SJCRH30 (cell line): ENCODE data around the gene ALDH3A2. TPM values are rescaled to one million over a fixed set of nuclear protein-coding genes. Genes with fewer than 3 reads are reported as not detected.

ENCODE experiments used
- DNase-seq, 2 experiments: peaks; one replicate each; pipeline ENCODE4 v3.0.0-alpha.2; 2015 to 2020
- H3K27ac ChIP-seq: fragments of 250-450 bp; sonication (Bioruptor Pico); 2 replicates; pipeline ENCODE4 v1.5.1; 2020; ENCODE audit warnings: mild to moderate bottlenecking, moderate library complexity
- H3K27me3 ChIP-seq: fragments of 250-450 bp; sonication (Bioruptor Pico); 2 replicates; pipeline ENCODE4 v1.5.1; 2020; ENCODE audit warnings: mild to moderate bottlenecking, moderate library complexity
- H3K36me3 ChIP-seq: fragments of 250-450 bp; sonication (Bioruptor Pico); 2 replicates; pipeline ENCODE4 v1.5.1; 2020; ENCODE audit warnings: mild to moderate bottlenecking, moderate library complexity
- H3K4me1 ChIP-seq: fragments of 250-450 bp; sonication (Bioruptor Pico); 2 replicates; pipeline ENCODE4 v1.5.1; 2020; ENCODE audit warnings: mild to moderate bottlenecking, moderate library complexity
- H3K4me3 ChIP-seq: fragments of 250-450 bp; sonication (Bioruptor Pico); 2 replicates; pipeline ENCODE4 v1.5.1; 2020; ENCODE audit warnings: mild to moderate bottlenecking, moderate library complexity
- H3K9me3 ChIP-seq: fragments of 250-450 bp; sonication (Bioruptor Pico); replicated peaks from 2 replicates; pipeline ENCODE4 v1.5.1; 2020; ENCODE audit warnings: mild to moderate bottlenecking, moderate library complexity
- total RNA-seq: library from RNA; depleted of rRNA; stranded (reverse); fragments of >200 nt; shearing (Covaris generic); gene quantifications from 2 replicates; pipeline ENCODE4 v1.2.3, GENCODE V29; 2014

ALDH3A2 gene
- total RNA-seq, 1 experiment from 2014 or later, result 135 TPM

DNA sequence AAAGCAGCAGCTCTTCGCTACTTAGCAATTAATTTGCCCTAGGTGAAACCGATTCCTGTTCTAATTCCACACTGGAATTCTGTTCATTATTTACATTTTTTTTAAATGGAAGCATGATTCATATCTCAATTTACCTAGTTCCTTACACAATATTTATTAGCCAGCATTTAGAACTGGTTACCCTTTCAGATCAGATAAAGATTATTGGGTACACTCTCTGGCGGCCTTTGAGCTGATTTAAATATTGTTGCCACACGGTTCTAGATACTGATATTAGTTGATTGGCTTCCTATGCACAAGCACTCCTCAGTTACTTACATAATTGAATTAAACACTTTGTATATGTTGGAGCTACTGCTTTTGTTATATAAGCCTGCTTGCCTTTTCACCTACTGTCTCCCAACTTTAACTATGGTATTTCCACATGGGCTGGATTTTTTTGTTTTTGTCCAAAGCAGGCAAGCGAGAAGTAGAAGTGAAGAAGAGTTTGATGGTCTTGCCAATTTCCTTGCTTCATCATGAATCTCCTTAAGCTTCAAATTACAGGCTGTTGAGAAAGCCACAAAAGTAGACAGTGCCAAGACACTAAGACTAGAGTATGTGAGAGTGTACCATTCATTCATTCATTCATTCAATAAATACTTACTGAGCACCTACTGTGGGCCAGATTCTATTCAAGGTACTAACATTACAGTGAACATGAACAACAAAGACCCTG, 3.9 kb upstream of the ALDH3A2 start:
- Histone ChIP-seq H3K9me3 (no peaks in the 10 kb centered on the region), H3K4me3 (no peak overlapping the region), H3K27ac (no peak overlapping the region), H3K36me3 (no peaks in the 10 kb centered on the region), H3K4me1 (peaks cover 14% of the 10 kb centered on the region), H3K27me3 (no peaks in the 10 kb centered on the region)
- no peak for DNase-seq

DNA sequence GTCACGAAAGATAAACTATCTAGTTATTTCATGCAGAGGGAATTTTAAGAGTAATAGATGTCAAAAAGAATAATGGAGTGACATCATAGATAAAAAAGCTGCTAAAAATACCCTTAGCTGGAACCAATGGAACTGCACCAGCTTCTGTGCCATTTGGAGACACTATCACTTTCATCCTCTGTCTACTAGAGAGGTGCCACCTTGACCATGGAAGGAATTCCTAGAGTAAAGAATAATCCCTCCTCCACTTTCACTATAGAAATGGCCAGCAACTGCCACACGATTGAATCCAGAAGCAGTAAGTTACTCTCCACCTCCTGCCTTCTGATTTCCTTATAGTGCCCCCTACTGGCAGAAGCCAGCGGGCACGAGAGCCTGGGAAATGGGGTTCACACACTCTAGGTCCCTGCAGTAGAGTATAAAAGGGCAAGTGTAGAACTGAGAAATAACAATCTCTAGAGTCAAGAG, 2.8 kb upstream of the ALDH3A2 start:
- Histone ChIP-seq H3K27ac (no peak overlapping the region), H3K27me3 (no peaks in the 10 kb centered on the region), H3K36me3 (no peaks in the 10 kb centered on the region), H3K9me3 (no peaks in the 10 kb centered on the region), H3K4me1 (peaks cover 16% of the 10 kb centered on the region), H3K4me3 (no peak overlapping the region)
- peak; percentile 53 to 80 for DNase-seq

DNA sequence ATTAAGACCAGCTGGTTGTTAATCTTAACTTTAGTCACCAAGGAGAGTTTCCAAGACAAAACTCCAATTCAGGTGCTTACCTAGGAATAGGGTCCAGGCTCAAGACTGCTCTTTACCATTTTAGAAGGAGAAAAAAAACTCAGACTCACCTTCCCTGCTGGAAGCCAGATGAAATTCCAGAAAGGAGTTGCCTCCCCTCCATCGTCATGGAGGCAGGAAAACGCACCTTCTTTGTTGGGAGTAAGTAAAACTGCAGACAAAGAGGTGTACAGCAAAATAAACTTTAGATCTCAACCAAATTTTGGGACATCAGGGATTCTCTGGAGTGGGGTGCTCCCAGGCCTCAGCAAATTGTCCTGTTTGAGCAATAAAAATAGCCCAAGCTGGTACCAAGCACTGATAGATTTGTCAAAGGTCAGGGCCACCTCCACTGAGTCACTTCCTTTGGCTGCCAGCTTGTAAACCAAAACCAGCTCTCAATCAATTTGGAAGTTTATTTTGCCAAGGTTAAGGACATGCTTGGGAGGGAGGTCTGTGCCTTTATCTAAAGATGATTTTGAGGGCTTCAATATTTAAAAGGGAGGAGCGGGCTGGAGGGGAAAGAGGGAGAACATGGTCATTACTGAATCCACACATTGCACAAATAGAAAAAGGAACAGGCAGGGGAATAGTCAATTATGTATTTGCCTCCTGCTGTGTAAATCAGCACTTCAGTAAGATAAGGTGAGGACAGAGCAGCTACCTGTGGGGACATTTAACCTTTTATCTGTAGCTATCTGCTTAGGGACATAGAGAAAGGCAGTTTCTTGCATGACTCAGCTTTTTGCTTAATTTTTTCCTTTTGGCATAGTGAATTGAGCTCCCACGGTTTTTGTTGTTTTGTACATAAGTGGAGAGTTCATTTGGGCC, 1.5 kb upstream of the ALDH3A2 start:
- H3K9me3 ChIP-seq, result no peaks in the 10 kb centered on the region
- peak in 1 of 2 experiments; percentile 34 for DNase-seq
- H3K36me3 ChIP-seq, result peaks cover 4% of the 10 kb centered on the region; the same call in 1 of the 2 replicates
- peak overlapping the region; percentile 71 for H3K4me3 ChIP-seq
- no peaks in the 10 kb centered on the region for H3K27me3 ChIP-seq
- peak overlapping the region; percentile 93 for H3K27ac ChIP-seq
- H3K4me1 ChIP-seq, result peaks cover 16% of the 10 kb centered on the region

DNA sequence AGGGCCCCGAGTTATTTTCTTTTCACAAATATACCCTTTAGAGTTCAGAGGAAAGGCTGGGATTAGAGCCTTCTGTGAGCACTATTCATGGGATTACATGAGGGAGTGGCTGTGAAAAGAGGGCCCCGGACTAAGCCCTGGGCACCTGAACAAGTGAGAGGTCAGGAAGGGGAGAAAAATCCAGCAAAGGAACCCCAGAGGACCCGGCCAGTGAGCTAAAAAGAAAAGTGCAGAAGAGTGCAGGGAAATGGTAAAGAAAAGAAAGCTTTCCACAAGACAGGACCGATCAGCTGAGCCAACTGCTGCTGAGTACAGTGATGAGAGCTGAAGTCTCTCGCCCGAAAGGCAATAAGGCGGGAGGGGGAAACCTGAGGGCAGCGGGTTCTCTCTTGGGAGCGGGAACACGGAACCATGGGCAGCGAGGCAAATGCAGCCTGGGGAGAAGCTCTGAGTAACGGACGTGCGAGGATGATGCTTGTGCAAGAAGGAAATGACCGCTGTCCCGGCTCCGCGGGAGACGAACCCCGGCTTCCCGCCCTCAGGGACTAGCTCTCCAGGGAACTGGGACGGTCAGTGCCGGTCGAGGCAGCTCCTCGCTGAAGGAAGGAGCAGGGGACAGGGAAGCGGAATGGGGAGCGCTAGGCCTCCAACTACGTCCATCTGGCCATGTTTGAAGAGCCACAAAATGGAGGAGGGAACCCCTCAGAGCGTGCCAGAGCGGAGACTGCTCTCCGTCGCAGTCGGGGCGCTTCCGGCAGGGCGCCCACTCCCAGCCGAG, 665 bp upstream of the ALDH3A2 start:
- Histone ChIP-seq H3K4me3 (peak overlapping the region; percentile 71), H3K9me3 (no peaks in the 10 kb centered on the region), H3K4me1 (peaks cover 16% of the 10 kb centered on the region), H3K27me3 (no peaks in the 10 kb centered on the region), H3K27ac (peak overlapping the region; percentile 93), H3K36me3 (peaks cover 12% of the 10 kb centered on the region)
- peak; percentile 95 to 97 for DNase-seq

DNA sequence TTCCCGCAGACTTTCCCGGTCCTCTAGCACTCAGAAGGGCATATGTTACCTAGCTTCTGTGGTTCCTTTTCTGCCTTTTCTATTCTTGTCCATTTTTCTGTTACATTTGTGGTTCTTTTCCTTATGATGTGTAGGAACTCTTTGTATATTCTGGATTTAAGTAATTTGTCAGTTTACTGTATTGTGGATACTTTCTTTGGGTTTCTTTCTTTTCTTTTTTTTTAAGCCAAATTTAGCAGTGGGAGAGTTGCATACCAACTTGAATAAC, 657 bp downstream of the ALDH3A2 start:
- H3K27ac ChIP-seq, result peak overlapping the region; percentile 93; the same call in 1 of the 2 replicates
- peak overlapping the region; percentile 71 for H3K4me3 ChIP-seq
- peaks cover 16% of the 10 kb centered on the region for H3K4me1 ChIP-seq
- peaks cover 23% of the 10 kb centered on the region for H3K36me3 ChIP-seq
- H3K9me3 ChIP-seq, result peaks cover 6% of the 10 kb centered on the region; the same call in 1 of the 2 replicates
- no peak for DNase-seq
- no peaks in the 10 kb centered on the region for H3K27me3 ChIP-seq

DNA sequence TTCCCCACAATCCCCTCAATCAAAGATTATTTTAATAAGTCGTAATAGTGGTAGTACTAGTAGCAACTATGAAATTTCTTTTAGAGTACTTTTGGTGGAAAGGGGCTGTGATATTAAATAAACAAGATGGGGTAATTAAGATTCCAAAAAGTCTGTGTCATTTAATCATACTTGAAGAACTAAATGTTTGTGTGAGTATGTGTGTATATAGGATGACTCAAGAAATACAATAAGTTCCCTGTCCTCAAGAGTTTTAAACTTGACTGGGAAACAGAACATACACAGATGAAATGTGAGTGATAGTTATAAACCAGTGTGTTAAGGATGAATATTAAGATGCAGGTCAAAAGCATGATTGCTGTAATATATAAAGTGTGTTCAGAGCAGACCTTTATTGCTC, 2.3 kb downstream of the ALDH3A2 start:
- Histone ChIP-seq H3K27ac (no peak overlapping the region), H3K4me1 (peaks cover 16% of the 10 kb centered on the region), H3K4me3 (no peak overlapping the region), H3K36me3 (peaks cover 39% of the 10 kb centered on the region), H3K9me3 (peaks cover 16% of the 10 kb centered on the region; the same call in 1 of the 2 replicates), H3K27me3 (no peaks in the 10 kb centered on the region)
- no peak for DNase-seq

DNA sequence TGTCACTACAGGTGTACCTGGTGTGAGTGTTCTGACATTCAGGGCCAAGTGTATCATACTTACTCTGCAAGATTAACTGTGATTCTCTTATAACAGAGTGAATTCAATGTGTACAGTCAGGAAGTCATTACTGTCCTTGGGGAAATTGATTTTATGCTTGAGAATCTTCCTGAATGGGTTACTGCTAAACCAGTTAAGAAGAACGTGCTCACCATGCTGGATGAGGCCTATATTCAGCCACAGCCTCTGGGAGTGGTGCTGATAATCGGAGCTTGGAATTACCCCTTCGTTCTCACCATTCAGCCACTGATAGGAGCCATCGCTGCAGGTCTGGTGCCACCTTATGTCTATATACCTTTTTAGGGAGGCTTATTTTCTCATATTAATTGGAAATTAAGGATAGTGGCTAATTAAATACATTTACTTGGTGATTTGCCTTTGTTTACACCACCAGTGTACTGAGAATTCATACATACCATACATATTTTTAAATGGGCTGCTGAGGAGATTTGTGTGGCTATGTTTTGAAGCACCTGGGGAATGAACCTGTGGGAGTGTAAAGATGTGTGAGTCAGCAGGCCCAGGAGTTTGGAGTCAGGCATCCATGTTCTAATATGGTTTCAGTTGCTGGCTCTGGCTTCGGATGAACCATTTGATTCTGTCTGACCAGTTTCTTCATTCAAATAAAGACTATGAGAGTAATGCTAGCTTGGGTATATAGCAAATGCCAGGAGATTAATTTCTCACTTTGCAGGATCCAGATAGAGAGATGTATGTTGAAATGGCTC, 3.1 kb downstream of the ALDH3A2 start:
- no peaks in the 10 kb centered on the region for H3K27me3 ChIP-seq
- DNase-seq, result no peak
- H3K27ac ChIP-seq, result no peak overlapping the region
- peaks cover 15% of the 10 kb centered on the region for H3K4me1 ChIP-seq
- peaks cover 16% of the 10 kb centered on the region; the same call in 1 of the 2 replicates for H3K9me3 ChIP-seq
- peaks cover 47% of the 10 kb centered on the region for H3K36me3 ChIP-seq
- no peak overlapping the region for H3K4me3 ChIP-seq

DNA sequence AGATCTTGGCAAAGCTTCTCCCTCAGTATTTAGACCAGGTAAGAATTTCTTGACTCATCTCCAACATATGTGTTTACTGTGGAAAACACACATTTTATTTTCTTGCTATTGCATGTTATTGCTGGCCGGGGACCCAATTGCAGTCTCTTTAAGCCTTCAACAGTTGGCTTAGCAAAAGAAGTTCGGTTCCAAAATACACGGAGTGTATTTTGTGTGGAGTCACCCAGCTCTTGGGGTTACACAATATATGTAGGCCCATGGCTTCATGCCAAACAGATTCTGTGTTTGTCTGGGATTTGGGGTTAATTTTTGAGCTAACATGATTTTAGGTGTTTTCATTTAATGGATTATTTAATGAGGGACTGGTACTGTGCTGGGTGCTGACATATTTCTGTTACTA, 4.0 kb downstream of the ALDH3A2 start:
- DNase-seq, result no peak
- Histone ChIP-seq H3K4me3 (no peak overlapping the region), H3K9me3 (peaks cover 17% of the 10 kb centered on the region; the same call in 1 of the 2 replicates), H3K27me3 (no peaks in the 10 kb centered on the region), H3K27ac (no peak overlapping the region), H3K36me3 (peaks cover 54% of the 10 kb centered on the region), H3K4me1 (peaks cover 5% of the 10 kb centered on the region)

DNA sequence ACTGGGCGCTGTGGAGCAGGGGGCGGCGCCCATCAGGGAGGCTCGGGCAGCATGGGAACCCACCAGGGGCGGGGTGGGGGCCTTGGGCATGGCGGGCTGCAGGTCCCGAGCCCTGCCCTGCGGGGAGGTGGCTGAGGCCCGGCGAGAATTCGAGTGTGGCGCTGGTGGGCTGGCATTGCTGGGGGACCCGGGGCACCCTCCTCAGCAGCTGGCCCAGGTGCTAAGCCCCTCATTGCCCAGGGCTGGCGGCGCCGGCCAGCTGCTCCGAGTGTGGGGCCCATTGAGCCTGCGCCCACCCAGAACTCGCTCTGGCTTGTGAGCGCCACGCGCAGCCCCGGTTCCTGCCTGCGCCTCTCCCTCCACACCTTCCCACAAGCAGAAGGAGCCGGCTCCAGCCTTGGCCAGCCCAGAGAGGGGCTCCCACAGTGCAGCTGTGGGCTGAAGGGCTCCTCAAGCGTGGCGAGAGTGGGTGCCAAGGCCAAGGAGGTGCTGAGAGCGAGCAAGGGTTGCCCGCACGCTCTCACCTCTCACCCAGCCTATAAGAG, 5.9 kb downstream of the ALDH3A2 start:
- Histone ChIP-seq H3K9me3 (peaks cover 21% of the 10 kb centered on the region; the same call in 1 of the 2 replicates), H3K27me3 (no peaks in the 10 kb centered on the region), H3K4me1 (peaks cover 4% of the 10 kb centered on the region; the same call in 1 of the 2 replicates), H3K27ac (no peak overlapping the region), H3K36me3 (peaks cover 59% of the 10 kb centered on the region), H3K4me3 (no peak overlapping the region)
- peak in 1 of 2 experiments; percentile 38 for DNase-seq

DNA sequence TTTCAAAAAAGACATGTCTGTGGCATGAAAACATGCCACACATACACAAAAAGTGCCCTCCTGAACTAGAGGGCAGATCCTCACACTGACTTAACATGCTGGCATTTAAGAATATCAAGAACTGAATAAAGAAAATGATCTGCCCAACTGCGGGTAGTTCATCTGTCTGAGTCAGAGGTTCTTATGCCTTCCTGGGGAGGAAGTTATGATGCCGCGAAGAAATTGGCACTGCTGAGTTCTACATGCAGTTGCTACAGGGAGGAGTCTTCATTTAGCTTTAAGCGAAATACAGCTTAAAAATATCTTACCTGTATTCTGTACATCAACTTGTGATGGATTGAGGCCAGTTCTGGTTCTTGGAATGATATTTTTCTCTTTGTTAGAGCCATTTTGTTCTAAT, 6.3 kb downstream of the ALDH3A2 start:
- Histone ChIP-seq H3K4me1 (no peaks in the 10 kb centered on the region), H3K27ac (no peak overlapping the region), H3K36me3 (peaks cover 59% of the 10 kb centered on the region), H3K27me3 (no peaks in the 10 kb centered on the region), H3K4me3 (no peak overlapping the region), H3K9me3 (peaks cover 21% of the 10 kb centered on the region; the same call in 1 of the 2 replicates)
- no peak for DNase-seq

DNA sequence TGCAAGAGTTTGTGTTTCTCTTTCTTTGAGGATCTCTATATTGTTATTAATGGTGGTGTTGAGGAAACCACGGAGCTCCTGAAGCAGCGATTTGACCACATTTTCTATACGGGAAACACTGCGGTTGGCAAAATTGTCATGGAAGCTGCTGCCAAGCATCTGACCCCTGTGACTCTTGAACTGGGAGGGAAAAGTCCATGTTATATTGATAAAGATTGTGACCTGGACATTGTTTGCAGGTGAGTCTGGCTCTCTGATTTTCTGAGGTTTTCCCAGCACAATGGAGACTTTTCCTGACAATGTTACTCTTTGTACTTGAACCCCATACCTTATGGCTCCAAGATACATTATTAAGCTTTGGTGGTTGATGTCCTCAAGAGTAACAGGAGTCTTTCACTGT, 7.8 kb downstream of the ALDH3A2 start:
- Histone ChIP-seq H3K4me1 (no peaks in the 10 kb centered on the region), H3K36me3 (peaks cover 62% of the 10 kb centered on the region), H3K4me3 (no peak overlapping the region)

DNA sequence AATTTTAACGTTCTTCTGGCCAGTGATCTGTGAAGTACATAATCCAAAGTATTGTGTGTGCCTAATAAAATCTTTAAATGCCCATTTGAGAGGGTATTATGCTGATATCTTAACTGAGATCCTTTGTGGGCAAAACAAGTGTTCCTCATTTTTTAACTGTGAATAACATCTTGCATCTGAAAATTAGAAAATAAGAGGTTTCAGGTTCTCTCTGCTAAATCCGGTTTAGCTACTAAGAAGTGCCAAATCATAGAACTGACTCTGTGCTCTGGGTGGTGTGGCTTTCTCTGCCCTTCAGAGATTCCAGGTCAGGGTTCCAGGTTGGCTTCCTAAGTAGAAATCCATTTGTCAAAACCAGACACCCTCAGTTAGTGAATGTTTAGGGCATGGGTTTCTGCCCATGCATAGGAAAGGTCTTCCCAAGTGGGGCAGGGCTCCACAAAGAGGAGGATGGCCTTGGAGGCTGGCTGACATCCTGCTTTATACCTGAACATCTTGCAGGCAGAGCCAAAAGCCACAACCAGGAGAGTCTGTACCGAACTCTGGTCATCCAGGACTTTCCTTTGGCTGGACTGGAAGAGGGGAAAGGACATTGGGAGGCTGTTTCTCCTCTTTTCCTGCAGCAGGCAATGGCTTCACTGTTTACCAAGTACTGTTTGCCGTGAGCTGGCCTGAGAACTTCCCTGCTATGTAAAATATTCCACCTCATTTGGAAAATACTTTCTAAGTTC, 8.5 kb downstream of the ALDH3A2 start:
- H3K27me3 ChIP-seq, result no peaks in the 10 kb centered on the region
- peaks cover 21% of the 10 kb centered on the region; the same call in 1 of the 2 replicates for H3K9me3 ChIP-seq
- H3K4me3 ChIP-seq, result no peak overlapping the region
- no peak overlapping the region for H3K27ac ChIP-seq
- H3K4me1 ChIP-seq, result no peaks in the 10 kb centered on the region
- DNase-seq, result no peak
- peaks cover 61% of the 10 kb centered on the region for H3K36me3 ChIP-seq

More for the DNA sequence above, 7.8 kb downstream of the ALDH3A2 start:
- Histone ChIP-seq H3K27me3 (no peaks in the 10 kb centered on the region), H3K9me3 (peaks cover 21% of the 10 kb centered on the region; the same call in 1 of the 2 replicates), H3K27ac (no peak overlapping the region)
- no peak for DNase-seq
